Measurements from ENCODE around the gene SLC12A8. TPM values are rescaled to one million over a fixed set of nuclear protein-coding genes. Genes with fewer than 3 reads are reported as not detected.

The SLC12A8 gene
- total and polyA plus RNA-seq, 10 of the 15 experiments (the other 5 are each of a cell fraction or from before 2014, with no cell fraction given) = 2.5 to 71.6 (median 50.1) TPM

- TF ChIP-seq IKZF2 (IDR thresholded peaks at IDR 0.05) (no peak), ATF7 (IDR thresholded peaks at IDR 0.05; ENCODE audit: low read depth) (no peak)
- TF ChIP-seq, protein P1, sequence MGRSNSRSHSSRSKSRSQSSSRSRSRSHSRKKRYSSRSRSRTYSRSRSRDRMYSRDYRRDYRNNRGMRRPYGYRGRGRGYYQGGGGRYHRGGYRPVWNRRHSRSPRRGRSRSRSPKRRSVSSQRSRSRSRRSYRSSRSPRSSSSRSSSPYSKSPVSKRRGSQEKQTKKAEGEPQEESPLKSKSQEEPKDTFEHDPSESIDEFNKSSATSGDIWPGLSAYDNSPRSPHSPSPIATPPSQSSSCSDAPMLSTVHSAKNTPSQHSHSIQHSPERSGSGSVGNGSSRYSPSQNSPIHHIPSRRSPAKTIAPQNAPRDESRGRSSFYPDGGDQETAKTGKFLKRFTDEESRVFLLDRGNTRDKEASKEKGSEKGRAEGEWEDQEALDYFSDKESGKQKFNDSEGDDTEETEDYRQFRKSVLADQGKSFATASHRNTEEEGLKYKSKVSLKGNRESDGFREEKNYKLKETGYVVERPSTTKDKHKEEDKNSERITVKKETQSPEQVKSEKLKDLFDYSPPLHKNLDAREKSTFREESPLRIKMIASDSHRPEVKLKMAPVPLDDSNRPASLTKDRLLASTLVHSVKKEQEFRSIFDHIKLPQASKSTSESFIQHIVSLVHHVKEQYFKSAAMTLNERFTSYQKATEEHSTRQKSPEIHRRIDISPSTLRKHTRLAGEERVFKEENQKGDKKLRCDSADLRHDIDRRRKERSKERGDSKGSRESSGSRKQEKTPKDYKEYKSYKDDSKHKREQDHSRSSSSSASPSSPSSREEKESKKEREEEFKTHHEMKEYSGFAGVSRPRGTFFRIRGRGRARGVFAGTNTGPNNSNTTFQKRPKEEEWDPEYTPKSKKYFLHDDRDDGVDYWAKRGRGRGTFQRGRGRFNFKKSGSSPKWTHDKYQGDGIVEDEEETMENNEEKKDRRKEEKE (IDR thresholded peaks at IDR 0.05) = no peak
Observed at GRCh38 chr3:125058529-125058928, 154.0 kb downstream of the SLC12A8 start (continued).

GRCh38 chr3:125057186-125057850 lies 155.2 kb downstream of the SLC12A8 start:
- no peak for FAIRE-seq
- Histone ChIP-seq H3K4me1 (ENCODE audit: control insufficient read depth, insufficient read depth, low read length) (peaks cover 14% of the 10 kb centered on the region), H3K9ac (ENCODE audit: control insufficient read depth, insufficient read depth, low read length) (no peak overlapping the region), H4K20me1 (ENCODE audit: control insufficient read depth, insufficient read depth) (no peaks in the 10 kb centered on the region), H3K27ac (ENCODE audit: control insufficient read depth, insufficient read depth) (no peak overlapping the region), H2AFZ (ENCODE audit: control insufficient read depth, low read depth, low read length) (no peak overlapping the region), H3K36me3 (ENCODE audit: control insufficient read depth in 2 of 2, insufficient read depth in 2 of 2, low read length in 1 of 2) (no peaks in the 10 kb centered on the region), H3K9me3 (replicated peaks; ENCODE audit: control insufficient read depth, insufficient read depth, low read length) (no peaks in the 10 kb centered on the region), H3K4me2 (ENCODE audit: control insufficient read depth, insufficient read depth) (no peak overlapping the region), H3K4me3 (no peak overlapping the region), H3K79me2 (ENCODE audit: control insufficient read depth, insufficient read depth, low read length) (peaks cover 31% of the 10 kb centered on the region), H3K27me3 (replicated peaks in 1 of 2; ENCODE audit: control insufficient read depth in 2 of 2, insufficient read depth in 2 of 2, low read length in 1 of 2) (no peaks in the 10 kb centered on the region; a peak in 1 of 4 replicates)
- ChIA-PET CTCF (interaction anchor here (1.0 to 1.5 kb wide), 3 partner anchors 62 to 80 kb away, joined by 3 read pairs; no protein-coding TSS in a partner anchor), POLR2A (no interaction called here), SMC1A (ENCODE audit: uncharacterized antibody, unreplicated experiment) (interaction anchor here (0.7 to 1.2 kb wide), 4 partner anchors 41 to 621 kb away, joined by 3 read pairs; no protein-coding TSS in a partner anchor), RAD21 (ENCODE audit: unreplicated experiment) (no interaction called here)
- DNase-seq (ENCODE audit: low read depth, low spot score) = no peak
- BruUV-seq (replicated peaks) = no TSS peak
- intact Hi-C loops (cut with micrococcal nuclease; ENCODE audit: unreplicated experiment) = no loop called here
- in situ Hi-C loops (cut with MboI) = no loop called here
- WGBS (ENCODE audit: insufficient coverage, insufficient replicate concordance, low lambda C conversion rate, missing lambda C conversion rate) = 95% methylated on average over 3 of the region's 3 CpGs
- ATAC-seq = no peak
- TF ChIP-seq FOXM1 (IDR thresholded peaks at IDR 0.05; ENCODE audit: low read depth, low read length) = no peak
- no peak for TF ChIP-seq MEF2A (IDR thresholded peaks at IDR 0.05; ENCODE audit: insufficient read depth, low read depth, low read length)
- TF ChIP-seq TCF12 (IDR thresholded peaks at IDR 0.05; ENCODE audit: low read depth, low read length) = no peak
- no peak for TF ChIP-seq CBX5 (IDR thresholded peaks at IDR 0.05; ENCODE audit: low read depth)
- TF ChIP-seq, protein P2, sequence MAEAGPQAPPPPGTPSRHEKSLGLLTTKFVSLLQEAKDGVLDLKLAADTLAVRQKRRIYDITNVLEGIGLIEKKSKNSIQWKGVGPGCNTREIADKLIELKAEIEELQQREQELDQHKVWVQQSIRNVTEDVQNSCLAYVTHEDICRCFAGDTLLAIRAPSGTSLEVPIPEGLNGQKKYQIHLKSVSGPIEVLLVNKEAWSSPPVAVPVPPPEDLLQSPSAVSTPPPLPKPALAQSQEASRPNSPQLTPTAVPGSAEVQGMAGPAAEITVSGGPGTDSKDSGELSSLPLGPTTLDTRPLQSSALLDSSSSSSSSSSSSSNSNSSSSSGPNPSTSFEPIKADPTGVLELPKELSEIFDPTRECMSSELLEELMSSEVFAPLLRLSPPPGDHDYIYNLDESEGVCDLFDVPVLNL (IDR thresholded peaks at IDR 0.05; ENCODE audit: low read depth, low read length) = no peak
- TF ChIP-seq SREBF2 (IDR thresholded peaks at IDR 0.05; ENCODE audit: low read length) = no peak
- TF ChIP-seq, protein P3, sequence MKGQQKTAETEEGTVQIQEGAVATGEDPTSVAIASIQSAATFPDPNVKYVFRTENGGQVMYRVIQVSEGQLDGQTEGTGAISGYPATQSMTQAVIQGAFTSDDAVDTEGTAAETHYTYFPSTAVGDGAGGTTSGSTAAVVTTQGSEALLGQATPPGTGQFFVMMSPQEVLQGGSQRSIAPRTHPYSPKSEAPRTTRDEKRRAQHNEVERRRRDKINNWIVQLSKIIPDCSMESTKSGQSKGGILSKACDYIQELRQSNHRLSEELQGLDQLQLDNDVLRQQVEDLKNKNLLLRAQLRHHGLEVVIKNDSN (IDR thresholded peaks at IDR 0.05; ENCODE audit: borderline replicate concordance, extremely low read length, insufficient read depth, low read depth, low read length) = no peak
- TF ChIP-seq, protein P4, sequence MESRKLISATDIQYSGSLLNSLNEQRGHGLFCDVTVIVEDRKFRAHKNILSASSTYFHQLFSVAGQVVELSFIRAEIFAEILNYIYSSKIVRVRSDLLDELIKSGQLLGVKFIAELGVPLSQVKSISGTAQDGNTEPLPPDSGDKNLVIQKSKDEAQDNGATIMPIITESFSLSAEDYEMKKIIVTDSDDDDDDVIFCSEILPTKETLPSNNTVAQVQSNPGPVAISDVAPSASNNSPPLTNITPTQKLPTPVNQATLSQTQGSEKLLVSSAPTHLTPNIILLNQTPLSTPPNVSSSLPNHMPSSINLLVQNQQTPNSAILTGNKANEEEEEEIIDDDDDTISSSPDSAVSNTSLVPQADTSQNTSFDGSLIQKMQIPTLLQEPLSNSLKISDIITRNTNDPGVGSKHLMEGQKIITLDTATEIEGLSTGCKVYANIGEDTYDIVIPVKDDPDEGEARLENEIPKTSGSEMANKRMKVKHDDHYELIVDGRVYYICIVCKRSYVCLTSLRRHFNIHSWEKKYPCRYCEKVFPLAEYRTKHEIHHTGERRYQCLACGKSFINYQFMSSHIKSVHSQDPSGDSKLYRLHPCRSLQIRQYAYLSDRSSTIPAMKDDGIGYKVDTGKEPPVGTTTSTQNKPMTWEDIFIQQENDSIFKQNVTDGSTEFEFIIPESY (IDR thresholded peaks at IDR 0.05) = no peak
- no peak for TF ChIP-seq SRF (IDR thresholded peaks at IDR 0.05; ENCODE audit: low read depth in 2 of 2, low read length in 2 of 2)
- no peak for TF ChIP-seq FOS (IDR thresholded peaks at IDR 0.05; ENCODE audit: borderline replicate concordance, extremely low read depth, insufficient read length)
